ENCODE measurements around the gene DYNC1I2.
"Not testable (repeated sequence)": the region's sequence is repeated elsewhere in the genome, so short reads cannot be mapped to it uniquely, and the experiment has no call there.

DYNC1I2 gene

GRCh38 chr2:171718720-171719119 is 31.5 kb downstream of the DYNC1I2 start:
- no peak for DNase-seq

- DNase-seq: no peak
Measured at GRCh38 chr2:171719660-171720059, 32.4 kb downstream of the DYNC1I2 start.

GRCh38 chr2:171723716-171724683 is 36.7 kb downstream of the DYNC1I2 start:
- no peak for DNase-seq

GRCh38 chr2:171726847-171727450 is 39.7 kb downstream of the DYNC1I2 start:
- no peak for DNase-seq

GRCh38 chr2:171728989-171729951 is 42.0 kb downstream of the DYNC1I2 start:
- DNase-seq: no peak

- DNase-seq: no peak
Measured at GRCh38 chr2:171729952-171730317, 42.7 kb downstream of the DYNC1I2 start.

GRCh38 chr2:171735991-171736710 is 48.9 kb downstream of the DYNC1I2 start:
- no peak for DNase-seq

- DNase-seq: no peak
Measured at GRCh38 chr2:171741189-171741588, 53.9 kb downstream of the DYNC1I2 start.

- DNase-seq: no peak
Measured at GRCh38 chr2:171742760-171743159, 55.5 kb downstream of the DYNC1I2 start.

- no peak for DNase-seq
Measured at GRCh38 chr2:171745141-171745540, 57.9 kb downstream of the DYNC1I2 start.

GRCh38 chr2:171745806-171746205 is 58.5 kb downstream of the DYNC1I2 start:
- no peak for DNase-seq

GRCh38 chr2:171747371-171747770 is 60.1 kb downstream of the DYNC1I2 start:
- DNase-seq: no peak

GRCh38 chr2:171754254-171754939 is 67.1 kb downstream of the DYNC1I2 start:
- no peak for DNase-seq

GRCh38 chr2:171758762-171759161 is 71.5 kb downstream of the DYNC1I2 start:
- DNase-seq: not testable (repeated sequence)

GRCh38 chr2:171761176-171761575 is 73.9 kb downstream of the DYNC1I2 start:
- DNase-seq: not testable (repeated sequence)

- DNase-seq: no peak
Measured at GRCh38 chr2:171762879-171763573, 75.8 kb downstream of the DYNC1I2 start.

GRCh38 chr2:171763602-171764001 is 76.3 kb downstream of the DYNC1I2 start:
- DNase-seq: no peak

GRCh38 chr2:171771463-171771862 is 84.2 kb downstream of the DYNC1I2 start:
- DNase-seq: no peak

GRCh38 chr2:171772373-171772772 is 85.1 kb downstream of the DYNC1I2 start:
- DNase-seq: no peak

- not testable (repeated sequence) for DNase-seq
Measured at GRCh38 chr2:171774581-171774980, 87.3 kb downstream of the DYNC1I2 start.

GRCh38 chr2:171778515-171778914 is 91.2 kb downstream of the DYNC1I2 start:
- no peak for DNase-seq
